Glutamatergic neuron (in vitro differentiated cells): ENCODE data around the gene CFAP61. TPM values are rescaled to one million over a fixed set of nuclear protein-coding genes. Genes with fewer than 3 reads are reported as not detected.

Experiments used
- DNase-seq: peaks from one replicate; pipeline ENCODE4 v3.0.0; 2022
- H3K27ac Mint-ChIP-seq: one replicate; pipeline ENCODE4 v1.8.0; 2020; ENCODE audit warnings: mild to moderate bottlenecking, mixed read lengths, inconsistent platforms; ENCODE audit not compliant: unreplicated experiment
- H3K27me3 Mint-ChIP-seq: one replicate; pipeline ENCODE4 v1.8.0; 2020; ENCODE audit warnings: mild to moderate bottlenecking, moderate library complexity, mixed read lengths, inconsistent platforms; ENCODE audit not compliant: unreplicated experiment
- H3K36me3 Mint-ChIP-seq: one replicate; pipeline ENCODE4 v1.8.0; 2020; ENCODE audit warnings: mild to moderate bottlenecking, mixed read lengths, inconsistent platforms; ENCODE audit not compliant: unreplicated experiment
- H3K4me1 Mint-ChIP-seq: one replicate; pipeline ENCODE4 v1.8.0; 2020; ENCODE audit warnings: mild to moderate bottlenecking, low read depth, mixed read lengths, inconsistent platforms; ENCODE audit not compliant: unreplicated experiment
- H3K4me3 Mint-ChIP-seq: one replicate; pipeline ENCODE4 v1.8.0; 2020; ENCODE audit warnings: mild to moderate bottlenecking, mixed read lengths, inconsistent platforms; ENCODE audit not compliant: unreplicated experiment
- H3K9me3 Mint-ChIP-seq: one replicate; pipeline ENCODE4 v1.8.0; 2020; ENCODE audit warnings: mild to moderate bottlenecking, moderate library complexity, mixed read lengths, inconsistent platforms; ENCODE audit not compliant: unreplicated experiment
- CTCF ChIP-seq: fragments of 200-600 bp; sonication (generic); IDR thresholded peaks from one replicate; pipeline ENCODE4 v1.5.0; 2021; ENCODE audit not compliant: partially characterized antibody, unreplicated experiment
- total RNA-seq: library from RNA; stranded (reverse); fragmentation: NEBNext Ultra II Directional; extraction: Animal tissue kit (Norgen Biotek cat#: 25700); gene quantifications from one replicate; pipeline ENCODE4 v1.2.1, GENCODE V29; 2021; ENCODE audit not compliant: unreplicated experiment

Gene CFAP61
- total RNA-seq, 1 donor from 2014 or later: 5.0 TPM

GRCh38 chr20:20358801-20359200 lies 306.5 kb downstream of the CFAP61 start:
- TF ChIP-seq CTCF: no peak
- Mint-ChIP-seq H3K4me3 (no peak overlapping the region), H3K27ac (no peak overlapping the region), H3K27me3 (peaks cover 27% of the 10 kb centered on the region), H3K36me3 (peaks cover 9% of the 10 kb centered on the region), H3K4me1 (peaks cover 27% of the 10 kb centered on the region), H3K9me3 (peaks cover 26% of the 10 kb centered on the region)
- no peak for DNase-seq

- peaks cover 23% of the 10 kb centered on the region for H3K9me3 Mint-ChIP-seq
- H3K27ac Mint-ChIP-seq: no peak overlapping the region
- H3K4me1 Mint-ChIP-seq: peaks cover 27% of the 10 kb centered on the region
- H3K36me3 Mint-ChIP-seq: peaks cover 1% of the 10 kb centered on the region
- no peak for TF ChIP-seq CTCF
- H3K27me3 Mint-ChIP-seq: peaks cover 19% of the 10 kb centered on the region
- H3K4me3 Mint-ChIP-seq: no peak overlapping the region
- no peak for DNase-seq
Measured at GRCh38 chr20:20359628-20360027, 307.3 kb downstream of the CFAP61 start.

- peak; percentile 54 for DNase-seq
- peak; percentile 86 for TF ChIP-seq CTCF
- Mint-ChIP-seq H3K27ac (no peak overlapping the region), H3K9me3 (peaks cover 23% of the 10 kb centered on the region), H3K36me3 (no peaks in the 10 kb centered on the region), H3K4me3 (peak overlapping the region; percentile 43), H3K27me3 (peaks cover 22% of the 10 kb centered on the region), H3K4me1 (peaks cover 30% of the 10 kb centered on the region)
Measured at GRCh38 chr20:20360464-20360863, 308.1 kb downstream of the CFAP61 start.

- Mint-ChIP-seq H3K4me1 (peaks cover 36% of the 10 kb centered on the region), H3K27ac (peak overlapping the region; percentile 97), H3K9me3 (peaks cover 30% of the 10 kb centered on the region), H3K36me3 (no peaks in the 10 kb centered on the region), H3K27me3 (peaks cover 35% of the 10 kb centered on the region), H3K4me3 (peak overlapping the region; percentile 88)
- no peak for TF ChIP-seq CTCF
- peak; percentile 77 for DNase-seq
Measured at GRCh38 chr20:20362774-20363433, 310.6 kb downstream of the CFAP61 start.

- H3K27me3 Mint-ChIP-seq: peaks cover 35% of the 10 kb centered on the region
- TF ChIP-seq CTCF: no peak
- no peaks in the 10 kb centered on the region for H3K36me3 Mint-ChIP-seq
- peak; percentile 54 for DNase-seq
- peak overlapping the region; percentile 97 for H3K27ac Mint-ChIP-seq
- peaks cover 29% of the 10 kb centered on the region for H3K9me3 Mint-ChIP-seq
- peaks cover 36% of the 10 kb centered on the region for H3K4me1 Mint-ChIP-seq
- peak overlapping the region; percentile 88 for H3K4me3 Mint-ChIP-seq
Measured at GRCh38 chr20:20363434-20363798, 311.1 kb downstream of the CFAP61 start.
